Tibial artery (tissue), 4 donors: ENCODE measurements around the gene CLCN5.

ENCODE experiments used
- DNase-seq, 2 donors: peaks; one replicate each; pipeline ENCODE4 v3.0.0-alpha.2; 2019
- H3K27ac ChIP-seq, 2 donors: fragments of 200-600 bp; sonication (generic) in 1 of 2; 1 replicate in 1 of 2; 2 replicates in 1 of 2; pipeline ENCODE4 v1.5.1; 2018 to 2019; ENCODE audit warnings: mild to moderate bottlenecking in 1 of 2
- H3K27me3 ChIP-seq, 2 donors: fragments of 200-600 bp; sonication (generic) in 1 of 2; one replicate each; pipeline versions ENCODE4 v1.5.1 to v1.6.0; 2016 to 2019
- H3K36me3 ChIP-seq, 3 donors: fragments of 200-600 bp; sonication (generic) in 2 of 3; one replicate each; pipeline ENCODE4 v1.5.1; 2016 to 2019; ENCODE audit warnings: mild to moderate bottlenecking in 2 of 3
- H3K4me1 ChIP-seq, 4 donors: fragments of 200-600 bp; sonication (generic) in 2 of 4; 1 replicate in 3 of 4; 2 replicates in 1 of 4; pipeline ENCODE4 v1.5.1; 2016 to 2019
- H3K4me3 ChIP-seq, 2 donors: fragments of 200-600 bp; sonication (generic) in 1 of 2; 1 replicate in 1 of 2; 2 replicates in 1 of 2; pipeline ENCODE4 v1.5.1; 2018 to 2019; ENCODE audit warnings: mild to moderate bottlenecking in 2 of 2
- H3K9me3 ChIP-seq, 3 donors: fragments of 200-600 bp; sonication (generic) in 1 of 3; one replicate each; pipeline ENCODE4 v1.5.1; 2016 to 2019
- CTCF ChIP-seq, 2 experiments: fragments of 200-600 bp in 1 of 2; fragments of 450-650 bp in 1 of 2; IDR thresholded peaks; one replicate each; pipeline ENCODE4 v1.5.1; 2017 to 2019; ENCODE audit warnings: antibody characterized with exemption in 2 of 2, mild to moderate bottlenecking in 1 of 2, moderate library complexity in 1 of 2
- intact Hi-C: fragments of 100-400 bp; cut with DNase I; formaldehyde crosslinking; loops from one replicate; pipeline ENCODE4 v1.15.0; 2023; ENCODE audit warnings: low total_unique reads

CLCN5 gene

DNA sequence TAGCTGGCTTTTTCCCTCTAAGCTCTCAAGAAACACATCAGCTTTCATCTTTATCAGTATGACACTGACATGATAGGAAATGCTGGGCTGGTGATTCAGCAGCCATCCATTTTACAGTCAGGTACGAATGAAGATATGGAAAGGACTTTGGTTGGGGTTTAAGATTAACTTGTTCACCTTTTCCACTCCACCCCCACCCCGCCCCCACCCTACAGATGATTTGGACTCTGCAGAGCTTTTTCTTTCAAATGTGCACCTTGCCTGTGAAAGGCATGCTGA is 145.8 kb downstream of the CLCN5 start:
- intact Hi-C loops: no loop called here
- Histone ChIP-seq H3K36me3 (no peaks in the 10 kb centered on the region), H3K27me3 (no peaks in the 10 kb centered on the region), H3K4me1 (no peaks in the 10 kb centered on the region), H3K9me3 (no peaks in the 10 kb centered on the region), H3K4me3 (no peak overlapping the region), H3K27ac (no peak overlapping the region)
- no peak for TF ChIP-seq CTCF (IDR thresholded peaks at IDR 0.05)
- DNase-seq: no peak

- H3K36me3 ChIP-seq: no peaks in the 10 kb centered on the region
Measured at GRCh38 chrX:50068893-50069292, 146.5 kb downstream of the CLCN5 start.

GRCh38 chrX:50071494-50071893 is 149.1 kb downstream of the CLCN5 start:
- intact Hi-C loops: no loop called here

More at GRCh38 chrX:50068893-50069292, 146.5 kb downstream of the CLCN5 start:
- no peak for TF ChIP-seq CTCF (IDR thresholded peaks at IDR 0.05)
- H3K27ac ChIP-seq: no peak overlapping the region
- H3K27me3 ChIP-seq: no peaks in the 10 kb centered on the region
- no peaks in the 10 kb centered on the region for H3K4me1 ChIP-seq
- no peaks in the 10 kb centered on the region for H3K9me3 ChIP-seq
- no peak for DNase-seq
- H3K4me3 ChIP-seq: no peak overlapping the region
- intact Hi-C loops: no loop called here

DNA sequence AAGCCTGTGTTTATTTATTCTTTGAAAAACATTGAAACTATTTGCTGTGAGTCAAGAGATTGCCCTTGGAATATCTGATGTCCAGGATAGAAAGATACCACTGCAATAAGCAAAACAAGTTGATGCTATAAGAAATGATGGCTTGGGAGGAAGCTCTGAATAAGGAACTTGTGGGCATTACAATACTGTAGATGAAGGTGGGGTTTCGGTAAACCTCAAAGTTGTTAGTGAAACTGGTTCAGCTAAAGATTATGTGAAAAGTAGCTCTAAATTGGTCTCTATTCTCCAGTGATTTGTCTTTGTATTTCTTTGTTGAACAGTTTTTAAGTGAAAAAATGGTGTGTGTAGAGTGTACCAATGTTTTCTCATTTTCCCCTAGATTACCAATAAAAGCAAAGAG is 149.7 kb downstream of the CLCN5 start:
- no peak for DNase-seq
- H3K36me3 ChIP-seq: no peaks in the 10 kb centered on the region
- no peaks in the 10 kb centered on the region for H3K9me3 ChIP-seq
- no peak for TF ChIP-seq CTCF (IDR thresholded peaks at IDR 0.05)
- no peak overlapping the region for H3K27ac ChIP-seq
- no peaks in the 10 kb centered on the region for H3K27me3 ChIP-seq
- H3K4me3 ChIP-seq: no peak overlapping the region
- intact Hi-C loops: no loop called here
- H3K4me1 ChIP-seq: no peaks in the 10 kb centered on the region

More at GRCh38 chrX:50071494-50071893, 149.1 kb downstream of the CLCN5 start:
- Histone ChIP-seq H3K27me3 (no peaks in the 10 kb centered on the region), H3K36me3 (no peaks in the 10 kb centered on the region), H3K27ac (no peak overlapping the region), H3K4me3 (no peak overlapping the region), H3K4me1 (no peaks in the 10 kb centered on the region), H3K9me3 (no peaks in the 10 kb centered on the region)
- TF ChIP-seq CTCF (IDR thresholded peaks at IDR 0.05): no peak
- no peak for DNase-seq

DNA sequence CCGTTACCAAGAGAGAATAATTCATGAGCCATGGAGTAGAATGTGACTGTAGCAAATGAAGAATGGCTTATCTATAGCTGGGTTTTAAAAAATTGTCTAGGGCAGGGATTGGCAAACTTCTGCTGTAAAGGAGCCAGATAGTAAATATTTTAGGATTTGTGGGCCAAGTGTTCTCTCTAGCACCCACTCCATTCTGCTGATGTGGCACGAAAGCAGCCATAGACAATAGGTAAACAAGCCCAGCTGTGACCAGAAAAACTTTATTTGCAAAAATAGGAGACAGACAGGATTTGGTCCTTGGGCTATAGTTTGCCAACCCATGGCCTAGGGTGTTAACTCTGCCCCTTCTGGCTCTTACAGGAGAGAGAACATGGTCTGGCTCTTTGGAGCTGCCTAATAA is 151.2 kb downstream of the CLCN5 start:
- no peaks in the 10 kb centered on the region for H3K9me3 ChIP-seq
- intact Hi-C loops: no loop called here
- H3K36me3 ChIP-seq: no peaks in the 10 kb centered on the region
- no peak for DNase-seq
- H3K4me3 ChIP-seq: no peak overlapping the region
- TF ChIP-seq CTCF (IDR thresholded peaks at IDR 0.05): no peak
- no peaks in the 10 kb centered on the region for H3K4me1 ChIP-seq
- H3K27ac ChIP-seq: no peak overlapping the region
- no peaks in the 10 kb centered on the region for H3K27me3 ChIP-seq

DNA sequence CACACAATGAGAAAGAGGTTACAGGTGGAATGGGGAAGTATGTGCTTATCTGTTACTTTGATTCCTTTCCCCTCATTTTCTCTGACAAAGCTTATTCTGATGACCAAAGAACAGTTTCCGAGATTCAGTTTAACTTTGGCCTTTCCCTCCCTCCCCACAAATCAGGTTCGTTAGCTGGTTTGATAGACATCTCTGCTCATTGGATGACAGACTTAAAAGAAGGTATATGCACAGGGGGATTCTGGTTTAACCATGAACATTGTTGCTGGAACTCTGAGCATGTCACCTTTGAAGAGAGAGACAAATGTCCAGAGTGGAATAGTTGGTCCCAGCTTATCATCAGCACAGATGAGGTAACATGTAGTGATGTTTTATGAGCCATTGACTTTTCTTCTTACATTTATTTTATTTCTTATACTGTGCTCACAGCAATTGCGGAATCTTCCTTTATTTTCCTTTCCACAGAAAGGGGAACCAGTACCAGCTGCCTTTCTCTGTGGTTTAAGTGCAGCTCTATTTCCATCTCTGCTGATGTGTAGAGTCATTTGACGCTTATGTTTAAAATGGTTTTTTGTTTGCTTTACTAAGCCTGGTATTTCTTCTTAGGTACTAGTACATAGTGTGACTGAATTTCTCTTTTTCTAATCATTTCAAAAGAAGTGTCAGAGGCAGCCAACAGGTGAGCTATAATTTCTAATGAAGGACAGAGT is 153.4 kb downstream of the CLCN5 start:
- intact Hi-C loops: no loop called here
- H3K36me3 ChIP-seq: no peaks in the 10 kb centered on the region
- no peaks in the 10 kb centered on the region for H3K27me3 ChIP-seq
- no peaks in the 10 kb centered on the region for H3K4me1 ChIP-seq
- H3K27ac ChIP-seq: no peak overlapping the region
- DNase-seq: no peak
- no peaks in the 10 kb centered on the region for H3K9me3 ChIP-seq
- H3K4me3 ChIP-seq: no peak overlapping the region
- no peak for TF ChIP-seq CTCF (IDR thresholded peaks at IDR 0.05)
